IMR-90 (cell line): Measurements from ENCODE around the gene SGSH. TPM values are rescaled to one million over a fixed set of nuclear protein-coding genes. Genes with fewer than 3 reads are reported as not detected.

ENCODE experiments used
- ATAC-seq: fragments of 200-7000 bp; cut with Tn5 transposase; 2 replicates; pipeline ENCODE4 v1.9.1; 2020; ENCODE audit warnings: low read depth, mild to moderate bottlenecking, moderate library complexity
- BruUV-seq: library from RNA; stranded (reverse); fragments of 400-500 nt; replicated peaks from 2 replicates; lab custom pipeline; 2021; lab: Mats Ljungman, UMichigan
- CTCF ChIA-PET: fragments of 300-600 bp; formaldehyde crosslinking; extraction: SDS; loops from one replicate; lab custom pipeline; 2021; ENCODE audit warnings: antibody characterized with exemption; lab: Yijun Ruan, JAX
- POLR2A ChIA-PET: fragments of 300-600 bp; sonication (Branson Sonifier 250); formaldehyde crosslinking; loops from one replicate; lab custom pipeline; 2022; ENCODE audit warnings: antibody characterized with exemption; ENCODE audit not compliant: unreplicated experiment; lab: Charles Lee
- DNase-seq: peaks from one replicate; pipeline ENCODE4 v3.0.0; 2013
- H2AFZ ChIP-seq: replicated peaks from 2 replicates; pipeline ENCODE3; 2013; ENCODE audit warnings: low read length, mild to moderate bottlenecking; ENCODE audit not compliant: poor library complexity
- H2AK5ac ChIP-seq: 2 replicates; pipeline ENCODE4 v1.6.1; 2013; ENCODE audit warnings: low read depth, low read length, inconsistent platforms
- H2AK9ac ChIP-seq: replicated peaks from 2 replicates; pipeline ENCODE3; 2013; ENCODE audit warnings: mild to moderate bottlenecking, low read depth, low read length, moderate library complexity; ENCODE audit not compliant: poor library complexity
- H2BK120ac ChIP-seq: 2 replicates; pipeline ENCODE4 v1.6.1; 2013; ENCODE audit warnings: low read depth, low read length, inconsistent platforms
- H2BK15ac ChIP-seq: 3 replicates; pipeline ENCODE4 v1.6.1; 2013; ENCODE audit warnings: low read depth, low read length, inconsistent platforms
- H2BK20ac ChIP-seq: 2 replicates; pipeline ENCODE4 v1.6.1; 2013; ENCODE audit warnings: low read depth, mild to moderate bottlenecking, inconsistent platforms, low read length, moderate library complexity
- H2BK5ac ChIP-seq: 2 replicates; pipeline ENCODE4 v1.6.1; 2013; ENCODE audit warnings: mild to moderate bottlenecking, low read depth, low read length, inconsistent platforms; ENCODE audit not compliant: poor library complexity, severe bottlenecking
- H3K14ac ChIP-seq: replicated peaks from 2 replicates; pipeline ENCODE4 v1.6.1; 2013; ENCODE audit warnings: low read depth, low read length, inconsistent platforms
- H3K18ac ChIP-seq: 2 replicates; pipeline ENCODE4 v1.6.1; 2013; ENCODE audit warnings: low read depth, low read length, control low read depth
- H3K23ac ChIP-seq: 2 replicates; pipeline ENCODE4 v1.6.1; 2013; ENCODE audit warnings: low read depth, low read length, inconsistent platforms
- H3K27ac ChIP-seq: 2 replicates; pipeline ENCODE4 v1.5.1; 2013; ENCODE audit warnings: mild to moderate bottlenecking, control low read depth, low read length; ENCODE audit not compliant: insufficient read depth
- H3K27me3 ChIP-seq: 2 replicates; pipeline ENCODE4 v1.6.1; 2013; ENCODE audit warnings: low read length; ENCODE audit not compliant: control insufficient read depth, insufficient read depth
- H3K36me3 ChIP-seq: 2 replicates; pipeline ENCODE4 v1.6.1; 2013; ENCODE audit warnings: low read length, mixed read lengths; ENCODE audit not compliant: control insufficient read depth, insufficient read depth
- H3K4ac ChIP-seq: 2 replicates; pipeline ENCODE4 v1.6.1; 2013; ENCODE audit warnings: low read depth, low read length, inconsistent platforms
- H3K4me1 ChIP-seq: 2 replicates; pipeline ENCODE4 v1.6.1; 2013; ENCODE audit warnings: low read length, mixed read lengths; ENCODE audit not compliant: control insufficient read depth, insufficient read depth
- H3K4me2 ChIP-seq: 2 replicates; pipeline ENCODE4 v1.6.1; 2013; ENCODE audit warnings: low read depth, mild to moderate bottlenecking, control low read depth, low read length, moderate library complexity
- H3K4me3 ChIP-seq: 2 replicates; pipeline ENCODE4 v1.5.1; 2013; ENCODE audit warnings: low read depth, mild to moderate bottlenecking, control low read depth, low read length, moderate library complexity; ENCODE audit not compliant: insufficient read depth
- H3K56ac ChIP-seq: 2 replicates; pipeline ENCODE4 v1.6.1; 2013; ENCODE audit warnings: low read length, inconsistent platforms; ENCODE audit not compliant: insufficient read depth; ENCODE audit errors: extremely low read depth
- H3K79me1 ChIP-seq, 2 experiments: 2 replicates each; pipeline ENCODE4 v1.6.1; 2013; ENCODE audit warnings: low read length in 2 of 2, inconsistent platforms in 1 of 2, low read depth in 1 of 2
- H3K9ac ChIP-seq: 2 replicates; pipeline ENCODE4 v1.6.1; 2013; ENCODE audit warnings: low read depth, low read length, control low read depth
- H3K9me1 ChIP-seq: 2 replicates; pipeline ENCODE4 v1.6.1; 2013; ENCODE audit warnings: low read length, inconsistent platforms; ENCODE audit not compliant: insufficient read depth
- H3K9me3 ChIP-seq: 2 replicates; pipeline ENCODE4 v1.6.1; 2013; ENCODE audit warnings: low read length; ENCODE audit not compliant: control insufficient read depth, insufficient read depth
- H4K20me1 ChIP-seq: 2 replicates; pipeline ENCODE4 v1.6.1; 2013; ENCODE audit warnings: low read length, inconsistent platforms; ENCODE audit not compliant: insufficient read depth
- H4K5ac ChIP-seq: 2 replicates; pipeline ENCODE4 v1.6.1; 2013; ENCODE audit warnings: mild to moderate bottlenecking, low read depth, low read length, control low read depth
- H4K8ac ChIP-seq, 2 experiments: 2 replicates each; pipeline ENCODE4 v1.6.1; 2013; ENCODE audit warnings: low read depth in 2 of 2, low read length in 2 of 2, control low read depth in 1 of 2, inconsistent platforms in 1 of 2
- H4K91ac ChIP-seq: 2 replicates; pipeline ENCODE4 v1.6.1; 2013; ENCODE audit warnings: low read depth, low read length, inconsistent platforms; ENCODE audit not compliant: insufficient read depth
- BHLHE40 ChIP-seq: fragments of 150-350 bp; IDR thresholded peaks from 2 replicates; pipeline ENCODE4 v1.6.1; 2016; ENCODE audit warnings: mild to moderate bottlenecking, low read depth, low read length
- CHD1 ChIP-seq: IDR thresholded peaks from 2 replicates; pipeline ENCODE4 v1.6.1; 2012; ENCODE audit warnings: low read depth, low read length, improper control_type of control experiment
- MAFK ChIP-seq: IDR thresholded peaks from 2 replicates; pipeline ENCODE4 v1.6.1; 2012; ENCODE audit warnings: low read depth, low read length, improper control_type of control experiment
- MAZ ChIP-seq: IDR thresholded peaks from 2 replicates; pipeline ENCODE4 v1.6.1; 2012; ENCODE audit warnings: low read depth, mild to moderate bottlenecking, low read length, improper control_type of control experiment, moderate library complexity, borderline replicate concordance
- MXI1 ChIP-seq: IDR thresholded peaks from 2 replicates; pipeline ENCODE4 v1.6.1; 2012; ENCODE audit warnings: low read depth, mild to moderate bottlenecking, low read length, moderate library complexity, borderline replicate concordance
- NFE2L2 ChIP-seq: fragments of 150-350 bp; IDR thresholded peaks from 2 replicates; pipeline ENCODE4 v1.6.1; 2016; ENCODE audit warnings: low read depth, mild to moderate bottlenecking, low read length
- POLR2A ChIP-seq: IDR thresholded peaks from 2 replicates; pipeline ENCODE4 v1.6.1; 2012; ENCODE audit warnings: mild to moderate bottlenecking, low read depth, low read length
- RCOR1 ChIP-seq: IDR thresholded peaks from 2 replicates; pipeline ENCODE4 v1.6.1; 2012; ENCODE audit warnings: mild to moderate bottlenecking, low read length, improper control_type of control experiment; ENCODE audit not compliant: insufficient replicate concordance
- SMC3 ChIP-seq: fragments of 150-350 bp; IDR thresholded peaks from 2 replicates; pipeline ENCODE4 v1.6.1; 2016; ENCODE audit warnings: low read depth, mild to moderate bottlenecking, antibody characterized with exemption, low read length, moderate library complexity
- WGBS, 2 experiments: methylation state at CpG; one replicate each; pipeline versions ENCODE4 v1.1.5 to v1.1.7; 2013; ENCODE audit warnings: missing lambda C conversion rate in 2 of 2; ENCODE audit not compliant: insufficient read length in 1 of 2; ENCODE audit errors: extremely low coverage in 2 of 2; 5-methylcytosine and 5-hydroxymethylcytosine counted together
- dilution Hi-C: fragments of 300-500 bp; cut with HindIII; formaldehyde crosslinking; loops from one replicate; pipeline ENCODE4 v1.14.3; 2018; ENCODE audit warnings: low sequenced_read_pairs; ENCODE audit not compliant: unreplicated experiment
- in situ Hi-C: fragments of 300-500 bp; cut with MboI; formaldehyde crosslinking; loops from 3 replicates; pipeline ENCODE4 v1.14.3; 2019; ENCODE audit warnings: low sequenced_read_pairs, inconsistent platforms, mixed read lengths
- intact Hi-C: fragments of 100-400 bp; cut with micrococcal nuclease; formaldehyde crosslinking; loops from 2 replicates; pipeline ENCODE4 v1.10.0; 2022
- polyA plus RNA-seq, 3 experiments: library from polyadenylated mRNA; depleted of rRNA; stranded (reverse); fragments of >200 nt; gene quantifications; 2 replicates each; pipeline ENCODE4 v1.2.3, GENCODE V29; 2012; ENCODE audit warnings: low replicate concordance in 1 of 3
- total RNA-seq: library from RNA; depleted of rRNA; stranded (reverse); fragments of >200 nt; gene quantifications from 2 replicates; pipeline ENCODE4 v1.2.3, GENCODE V29; 2012
- TF ChIP-seq, protein P1 (sequence below): fragments of 150-350 bp; IDR thresholded peaks from 2 replicates; pipeline ENCODE4 v1.6.1; 2016; ENCODE audit warnings: low read depth, mild to moderate bottlenecking, low read length, moderate library complexity, borderline replicate concordance

Gene SGSH
- total and polyA plus RNA-seq, 2 of the 4 experiments (the other 2 are of a cell fraction), result 3.0 to 41.5 TPM

DNA sequence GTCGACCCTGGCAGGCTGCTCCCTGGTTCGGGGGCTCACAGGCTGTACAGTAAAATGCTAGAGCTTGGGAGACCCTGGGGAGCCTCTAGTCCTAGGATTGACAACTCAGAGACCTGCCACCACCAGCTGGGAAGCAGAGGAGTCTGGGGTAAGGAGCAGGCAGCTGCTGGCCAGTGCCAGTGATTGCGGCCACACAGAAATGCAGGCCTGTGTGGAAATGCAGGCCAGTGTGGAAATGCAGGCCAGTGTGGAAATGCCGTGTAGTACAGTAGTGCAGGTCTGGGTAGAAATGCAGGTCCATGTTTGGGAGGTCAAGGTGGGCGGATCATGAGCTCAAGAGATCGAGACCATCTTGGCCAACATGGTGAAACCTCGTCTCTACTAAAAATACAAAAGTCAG lies 23.5 kb downstream of the SGSH start:
- Histone ChIP-seq H3K18ac (no peak overlapping the region), H2BK120ac (no peak overlapping the region), H3K23ac (no peak overlapping the region), H3K27ac (no peak overlapping the region), H2BK15ac (no peak overlapping the region), H3K9ac (no peak overlapping the region), H4K8ac (no peak overlapping the region), H3K36me3 (no peaks in the 10 kb centered on the region), H3K4me1 (no peaks in the 10 kb centered on the region), H3K14ac (no peak overlapping the region), H2BK5ac (no peak overlapping the region), H2AK9ac (no peak overlapping the region), H2AFZ (peak overlapping the region; percentile 72), H3K27me3 (peaks cover 20% of the 10 kb centered on the region), H4K91ac (no peak overlapping the region), H3K79me1 (no peaks in the 10 kb centered on the region), H3K4me3 (no peak overlapping the region), H2AK5ac (no peak overlapping the region), H3K56ac (no peak overlapping the region), H3K4me2 (no peak overlapping the region), H3K9me1 (no peaks in the 10 kb centered on the region), H4K20me1 (no peaks in the 10 kb centered on the region), H2BK20ac (no peak overlapping the region), H3K9me3 (no peaks in the 10 kb centered on the region), H3K4ac (no peak overlapping the region), H4K5ac (no peak overlapping the region)
- BruUV-seq, result no TSS peak
- 83% methylated on average over 2 of the region's 7 CpGs; no CpG with 5 or more reads in 1 of the 2 experiments for WGBS, 2 experiments
- ATAC-seq, result no peak
- intact Hi-C loops (no loop called here), in situ Hi-C loops (no loop called here), dilution Hi-C loops (no loop called here)
- TF ChIP-seq CHD1, result no peak
- TF ChIP-seq MAFK, result no peak
- no peak for TF ChIP-seq MXI1
- TF ChIP-seq RCOR1, result no peak
- no peak for TF ChIP-seq MAZ
- no peak for TF ChIP-seq POLR2A
- TF ChIP-seq, protein P1, sequence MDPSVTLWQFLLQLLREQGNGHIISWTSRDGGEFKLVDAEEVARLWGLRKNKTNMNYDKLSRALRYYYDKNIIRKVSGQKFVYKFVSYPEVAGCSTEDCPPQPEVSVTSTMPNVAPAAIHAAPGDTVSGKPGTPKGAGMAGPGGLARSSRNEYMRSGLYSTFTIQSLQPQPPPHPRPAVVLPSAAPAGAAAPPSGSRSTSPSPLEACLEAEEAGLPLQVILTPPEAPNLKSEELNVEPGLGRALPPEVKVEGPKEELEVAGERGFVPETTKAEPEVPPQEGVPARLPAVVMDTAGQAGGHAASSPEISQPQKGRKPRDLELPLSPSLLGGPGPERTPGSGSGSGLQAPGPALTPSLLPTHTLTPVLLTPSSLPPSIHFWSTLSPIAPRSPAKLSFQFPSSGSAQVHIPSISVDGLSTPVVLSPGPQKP, result no peak
- no peak for TF ChIP-seq SMC3
- no peak for TF ChIP-seq NFE2L2
- no peak for TF ChIP-seq BHLHE40
- CTCF ChIA-PET, result interaction anchor here (1.9 kb wide), 1 partner anchor 96 kb away, joined by 4 read pairs; the partner anchor contains the start of gene GAA
- no peak for DNase-seq
- POLR2A ChIA-PET, result no interaction called here
